Astrocyte (in vitro differentiated cells and primary cell): Measurements from ENCODE around the gene TDRD1.

ENCODE experiments used
- CTCF ChIP-seq: IDR thresholded peaks from 2 replicates; pipeline ENCODE4 v1.5.1; 2011; ENCODE audit warnings: low read depth, mild to moderate bottlenecking, inconsistent platforms, low read length, moderate library complexity; ENCODE audit not compliant: insufficient read depth
- EZH2 ChIP-seq: IDR thresholded peaks from 2 replicates; pipeline ENCODE4 v1.6.1; 2012; ENCODE audit warnings: mild to moderate bottlenecking, low read length, inconsistent platforms; ENCODE audit not compliant: insufficient read depth

GRCh38 chr10:114256008-114256765 lies 77.0 kb downstream of the TDRD1 start:
- no peak for TF ChIP-seq CTCF
- TF ChIP-seq EZH2: no peak
